Measurements from ENCODE around the gene COPG2.

- TF ChIP-seq CTCF (conservative IDR thresholded peaks at IDR 0.05; ENCODE audit: low read length) (no peak), EZH2phosphoT487 (IDR thresholded peaks at IDR 0.05; ENCODE audit: borderline replicate concordance) (no peak)
Observed at GRCh38 chr7:130566898-130567280, 101.7 kb downstream of the COPG2 start.

Data from Loucy (cell line).